ENCODE measurements around the gene GAB2. TPM values are rescaled to one million over a fixed set of nuclear protein-coding genes. Genes with fewer than 3 reads are reported as not detected.
"Not testable (repeated sequence)": the region's sequence is repeated elsewhere in the genome, so short reads cannot be mapped to it uniquely, and the experiment has no call there.

Gene GAB2
- total RNA-seq, 1 donor from 2014 or later = 15.9 TPM

DNA sequence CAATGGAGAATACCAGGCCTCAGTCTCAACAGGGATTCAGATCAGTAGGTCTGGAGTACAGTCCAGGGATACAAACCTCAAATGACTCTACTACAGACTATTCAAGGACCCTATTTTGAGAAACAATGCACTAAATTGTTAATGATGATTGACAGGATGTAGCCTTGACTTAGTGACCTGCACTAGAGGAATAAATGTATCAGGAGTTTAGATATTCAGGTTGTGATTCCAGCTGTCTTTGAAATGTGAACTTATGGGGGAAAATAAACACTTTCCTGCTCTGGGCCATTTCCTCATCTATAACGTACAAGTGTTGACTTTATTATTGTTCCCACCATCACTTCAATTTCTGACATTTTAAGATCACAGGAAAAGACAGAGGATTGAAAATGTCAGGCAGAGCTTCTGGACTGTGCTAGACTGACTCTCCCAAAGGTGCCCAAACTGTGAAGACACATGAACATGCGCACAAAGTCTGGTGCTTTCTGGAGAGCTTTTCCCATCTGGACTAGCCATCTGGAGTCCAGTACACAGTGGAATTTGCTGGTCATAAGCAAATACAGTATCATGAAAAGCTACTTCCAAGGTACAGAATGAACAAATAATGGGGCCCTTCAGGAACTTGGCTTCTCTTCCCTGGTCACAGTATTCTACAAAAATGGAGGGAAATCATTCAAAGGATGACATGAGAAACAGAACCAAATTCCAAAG lies 118.5 kb downstream of the GAB2 start:
- H3K27ac Mint-ChIP-seq = no peak overlapping the region
- peaks cover 19% of the 10 kb centered on the region for H3K9me3 Mint-ChIP-seq
- peaks cover 30% of the 10 kb centered on the region for H3K4me1 Mint-ChIP-seq (ENCODE audit: low read depth)
- intact Hi-C loops (cut with micrococcal nuclease) = loop anchor here (1.0 kb wide), 2 partner anchors 9 to 162 kb away; no protein-coding TSS in a partner anchor
- no peak overlapping the region for H3K4me3 Mint-ChIP-seq
- DNase-seq (ENCODE audit: low spot score) = no peak
- H3K27me3 Mint-ChIP-seq (ENCODE audit: insufficient read depth) = no peaks in the 10 kb centered on the region
- H3K36me3 Mint-ChIP-seq (ENCODE audit: low read depth) = peaks cover 23% of the 10 kb centered on the region

DNA sequence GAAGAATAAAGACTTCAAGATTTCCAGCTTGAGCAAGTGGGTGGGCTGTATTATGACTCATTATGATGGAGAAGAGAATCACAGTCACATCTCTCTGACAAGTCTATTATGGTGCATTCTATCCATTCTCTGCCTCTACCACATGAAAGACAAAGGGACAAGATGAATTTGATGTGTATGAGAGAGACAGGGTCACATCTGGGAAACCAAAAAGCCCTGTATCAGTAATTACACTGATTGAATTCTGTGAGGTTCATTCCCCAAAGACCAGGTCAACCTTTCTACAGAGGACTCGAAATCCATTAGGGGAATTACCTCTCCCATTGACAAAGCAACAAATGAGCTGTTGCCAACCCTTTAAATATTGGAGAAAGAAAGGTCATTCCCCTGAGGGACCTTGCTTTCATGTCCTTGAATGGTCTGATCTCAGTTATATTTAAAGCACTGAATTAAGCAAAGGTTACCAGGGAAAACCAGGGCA lies 119.3 kb downstream of the GAB2 start:
- no peaks in the 10 kb centered on the region for H3K27me3 Mint-ChIP-seq (ENCODE audit: insufficient read depth)
- no peak overlapping the region for H3K27ac Mint-ChIP-seq
- peaks cover 24% of the 10 kb centered on the region for H3K9me3 Mint-ChIP-seq
- H3K4me3 Mint-ChIP-seq = no peak overlapping the region
- DNase-seq (ENCODE audit: low spot score) = no peak
- peaks cover 34% of the 10 kb centered on the region for H3K4me1 Mint-ChIP-seq (ENCODE audit: low read depth)
- intact Hi-C loops (cut with micrococcal nuclease) = loop anchor here (1.0 kb wide), 2 partner anchors 8 to 163 kb away; no protein-coding TSS in a partner anchor
- H3K36me3 Mint-ChIP-seq (ENCODE audit: low read depth) = peaks cover 26% of the 10 kb centered on the region

DNA sequence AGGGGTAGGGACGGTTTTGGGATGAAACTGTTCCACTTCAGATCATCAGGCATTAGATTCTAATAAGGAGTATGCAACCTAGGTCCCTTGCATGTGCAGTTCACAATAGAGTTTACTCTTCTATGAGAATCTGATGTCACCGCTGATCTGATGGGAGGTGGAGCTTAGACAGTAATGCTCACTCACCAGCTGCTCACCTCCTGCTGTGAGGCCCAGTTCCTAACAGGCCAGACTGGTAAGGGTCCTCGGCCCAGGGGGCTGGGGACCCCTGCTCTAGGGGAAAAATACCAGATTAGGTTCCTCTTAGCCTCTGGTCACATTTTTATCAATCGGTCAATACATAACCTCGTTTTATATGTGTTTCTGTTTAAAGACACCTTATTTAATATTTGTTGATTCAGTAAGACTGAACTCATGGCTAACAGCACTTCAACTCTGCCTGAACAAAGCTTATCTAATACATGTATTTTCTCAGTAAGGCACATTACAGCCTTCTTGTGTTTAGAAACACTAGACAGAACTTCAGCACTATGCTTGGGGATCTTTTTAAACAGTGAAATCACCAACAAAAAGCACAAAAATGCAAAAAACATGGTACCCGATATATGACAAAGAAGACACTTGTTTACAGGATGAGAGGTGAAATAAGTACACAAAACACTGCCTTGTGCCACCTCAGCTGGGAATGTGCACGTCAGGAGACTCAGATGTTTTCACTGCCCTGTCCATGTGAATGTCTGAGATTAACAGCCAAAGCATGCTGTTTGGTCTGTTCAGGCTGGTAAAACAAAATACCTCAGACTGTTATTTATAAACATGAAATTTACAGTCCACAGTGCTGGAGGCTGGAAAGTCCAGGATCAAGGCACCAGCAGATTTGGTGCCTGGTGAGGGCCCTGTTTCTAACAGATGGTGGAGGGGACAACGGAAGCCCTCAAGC lies 121.4 kb downstream of the GAB2 start:
- DNase-seq (ENCODE audit: low spot score) = no peak
- H3K4me1 Mint-ChIP-seq (ENCODE audit: low read depth) = peaks cover 53% of the 10 kb centered on the region
- H3K27me3 Mint-ChIP-seq (ENCODE audit: insufficient read depth) = no peaks in the 10 kb centered on the region
- H3K27ac Mint-ChIP-seq = no peak overlapping the region
- H3K4me3 Mint-ChIP-seq = no peak overlapping the region
- peaks cover 29% of the 10 kb centered on the region for H3K36me3 Mint-ChIP-seq (ENCODE audit: low read depth)
- intact Hi-C loops (cut with micrococcal nuclease) = no loop called here
- H3K9me3 Mint-ChIP-seq = peaks cover 24% of the 10 kb centered on the region

DNA sequence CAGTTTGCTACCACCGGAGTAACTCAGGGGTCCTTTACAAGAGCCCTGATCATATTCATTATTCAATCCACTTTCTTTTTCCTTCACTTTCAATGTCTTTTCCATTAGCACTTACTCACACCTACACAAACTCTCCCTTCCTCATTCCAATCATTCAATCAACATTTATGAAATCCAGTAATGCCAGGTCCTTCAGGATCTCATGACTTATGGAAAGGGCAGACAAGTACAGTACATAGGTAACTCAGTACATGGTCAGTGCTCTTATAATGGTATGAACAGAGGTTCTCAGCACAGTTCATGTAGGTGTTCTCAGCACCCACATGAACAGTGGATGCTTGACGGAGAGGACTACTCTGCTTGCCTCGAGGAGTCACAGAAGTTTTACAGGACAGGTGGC lies 122.3 kb downstream of the GAB2 start:
- no peak for DNase-seq (ENCODE audit: low spot score)
- H3K36me3 Mint-ChIP-seq (ENCODE audit: low read depth) = peaks cover 36% of the 10 kb centered on the region
- no peak overlapping the region for H3K4me3 Mint-ChIP-seq
- intact Hi-C loops (cut with micrococcal nuclease) = no loop called here
- H3K27me3 Mint-ChIP-seq (ENCODE audit: insufficient read depth) = no peaks in the 10 kb centered on the region
- H3K9me3 Mint-ChIP-seq = peaks cover 30% of the 10 kb centered on the region
- peaks cover 61% of the 10 kb centered on the region for H3K4me1 Mint-ChIP-seq (ENCODE audit: low read depth)
- no peak overlapping the region for H3K27ac Mint-ChIP-seq

DNA sequence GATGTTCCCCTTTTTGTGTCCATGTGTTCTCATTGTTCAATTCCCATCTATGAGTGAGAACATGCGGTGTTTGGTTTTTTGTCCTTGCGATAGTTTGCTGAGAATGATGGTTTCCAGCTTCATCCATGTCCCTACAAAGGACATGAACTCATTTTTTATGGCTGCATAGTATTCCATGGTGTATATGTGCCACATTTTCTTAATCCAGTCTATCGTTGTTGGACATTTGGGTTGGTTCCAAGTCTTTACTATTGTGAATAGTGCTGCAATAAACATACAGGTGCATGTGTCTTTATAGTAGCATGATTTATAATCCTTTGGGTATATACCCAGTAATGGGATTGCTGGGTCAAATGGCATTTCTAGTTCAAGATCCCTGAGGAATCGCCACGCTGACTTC lies 123.5 kb downstream of the GAB2 start:
- Mint-ChIP-seq H3K4me1 (ENCODE audit: low read depth) (peaks cover 69% of the 10 kb centered on the region), H3K9me3 (peaks cover 40% of the 10 kb centered on the region), H3K36me3 (ENCODE audit: low read depth) (peaks cover 39% of the 10 kb centered on the region)
- not testable (repeated sequence) for H3K27me3 Mint-ChIP-seq (ENCODE audit: insufficient read depth); H3K27ac Mint-ChIP-seq; DNase-seq (ENCODE audit: low spot score); H3K4me3 Mint-ChIP-seq
- intact Hi-C loops (cut with micrococcal nuclease) = loop anchor here (5.0 kb wide), 3 partner anchors 103 to 268 kb away; partner anchors contain the start of gene ALG8

DNA sequence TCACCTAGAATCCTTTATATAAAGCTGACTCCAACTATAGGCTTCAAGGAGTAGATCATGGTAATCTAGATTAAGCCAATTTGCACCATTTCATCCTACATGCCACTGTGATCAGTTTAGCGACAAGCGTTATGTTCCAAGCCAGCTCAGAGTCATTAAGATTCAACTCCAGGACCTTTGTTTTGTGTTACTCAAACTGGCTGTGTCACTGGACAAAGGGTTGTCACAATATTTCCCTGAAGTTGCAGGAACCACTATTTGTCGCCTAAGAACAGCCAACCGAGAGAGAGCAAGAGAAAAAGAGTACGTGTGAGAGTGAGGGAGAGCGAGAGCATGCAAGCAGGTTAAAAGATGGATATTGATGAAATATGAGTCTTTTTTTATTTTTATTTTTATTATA lies 124.1 kb downstream of the GAB2 start:
- Mint-ChIP-seq H3K36me3 (ENCODE audit: low read depth) (peaks cover 41% of the 10 kb centered on the region), H3K9me3 (peaks cover 44% of the 10 kb centered on the region), H3K4me3 (no peak overlapping the region), H3K4me1 (ENCODE audit: low read depth) (peaks cover 69% of the 10 kb centered on the region), H3K27me3 (ENCODE audit: insufficient read depth) (no peaks in the 10 kb centered on the region), H3K27ac (no peak overlapping the region)
- intact Hi-C loops (cut with micrococcal nuclease) = loop anchor here (2.0 to 5.0 kb wide), 5 partner anchors 19 to 269 kb away; partner anchors contain the start of genes ALG8, KCTD21 and USP35
- DNase-seq (ENCODE audit: low spot score) = no peak

DNA sequence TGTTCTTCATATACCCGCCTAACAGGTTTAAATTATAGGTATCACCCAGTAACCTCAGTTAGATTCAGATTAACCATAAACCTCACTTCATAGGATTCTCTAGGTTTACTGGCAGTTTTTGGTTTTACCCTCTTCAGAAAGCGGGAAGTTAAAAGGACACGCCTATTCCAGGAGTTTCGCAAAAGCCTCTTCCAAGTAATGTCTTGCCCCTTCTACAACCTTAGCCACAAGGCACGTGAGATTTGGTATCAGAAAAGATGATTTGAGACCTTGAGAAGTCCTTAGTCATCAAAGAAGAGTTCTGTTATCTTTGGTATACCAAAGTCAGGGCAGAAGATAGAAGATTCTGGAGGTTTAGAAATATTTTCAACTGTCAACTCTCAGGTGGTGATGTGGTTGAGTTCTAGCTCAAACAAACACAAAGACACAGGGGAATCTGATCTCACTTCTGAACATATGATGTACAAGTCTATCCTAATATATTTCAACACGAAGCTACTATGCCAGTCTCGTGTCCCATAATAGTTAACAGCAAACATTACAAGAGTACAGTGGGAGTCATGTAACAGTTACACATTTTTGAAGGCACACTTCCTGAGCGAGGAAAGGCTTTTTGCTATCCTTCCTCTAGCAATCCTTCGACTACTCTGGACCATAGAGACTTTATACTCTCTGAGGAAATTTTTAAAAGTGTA lies 125.4 kb downstream of the GAB2 start:
- Mint-ChIP-seq H3K36me3 (ENCODE audit: low read depth) (peaks cover 37% of the 10 kb centered on the region), H3K9me3 (peaks cover 43% of the 10 kb centered on the region), H3K4me3 (peak overlapping the region; percentile 38), H3K4me1 (ENCODE audit: low read depth) (peaks cover 61% of the 10 kb centered on the region), H3K27me3 (ENCODE audit: insufficient read depth) (no peaks in the 10 kb centered on the region), H3K27ac (peak overlapping the region; percentile 83)
- DNase-seq (ENCODE audit: low spot score) = peak; percentile 63
- intact Hi-C loops (cut with micrococcal nuclease) = loop anchor here (1.0 to 5.0 kb wide), 8 partner anchors 21 to 270 kb away; partner anchors contain the start of genes ALG8, GAB2, KCTD21 and USP35

DNA sequence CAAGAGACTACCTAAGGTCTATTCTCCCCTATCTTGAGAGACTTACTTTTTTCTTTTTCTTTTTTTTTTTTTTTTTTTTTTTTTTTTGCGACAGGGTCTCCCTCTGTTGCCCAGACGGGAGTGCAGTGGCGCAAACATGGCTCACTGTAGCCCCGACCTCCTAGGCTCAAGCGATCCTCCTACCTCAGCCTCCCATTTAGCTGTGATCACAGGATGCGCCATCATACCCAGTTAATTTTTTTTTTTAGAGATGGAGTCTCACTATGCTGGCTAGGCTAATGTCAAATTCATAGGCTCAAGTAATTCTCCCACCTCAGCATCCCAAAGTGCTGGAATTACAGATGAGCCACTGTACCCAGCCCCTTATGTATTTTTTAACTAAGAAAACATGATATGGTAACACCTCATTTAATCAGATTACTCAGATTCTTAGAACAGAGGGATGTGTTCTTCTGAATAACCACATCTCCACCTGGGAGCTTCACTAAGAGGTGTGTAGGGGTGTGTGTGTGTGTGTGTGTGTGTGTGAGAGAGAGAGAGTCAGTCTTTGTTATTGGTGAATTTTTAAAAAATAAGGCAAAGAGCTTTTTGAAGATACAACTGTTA lies 126.0 kb downstream of the GAB2 start:
- intact Hi-C loops (cut with micrococcal nuclease) = loop anchor here (1.0 to 5.0 kb wide), 10 partner anchors 21 to 271 kb away; partner anchors contain the start of genes ALG8, GAB2, KCTD21 and USP35
- Mint-ChIP-seq H3K9me3 (peaks cover 43% of the 10 kb centered on the region), H3K27me3 (ENCODE audit: insufficient read depth) (no peaks in the 10 kb centered on the region), H3K36me3 (ENCODE audit: low read depth) (peaks cover 37% of the 10 kb centered on the region), H3K4me1 (ENCODE audit: low read depth) (peaks cover 65% of the 10 kb centered on the region), H3K4me3 (peak overlapping the region; percentile 38), H3K27ac (peak overlapping the region; percentile 83)
- peak; percentile 37 for DNase-seq (ENCODE audit: low spot score)

DNA sequence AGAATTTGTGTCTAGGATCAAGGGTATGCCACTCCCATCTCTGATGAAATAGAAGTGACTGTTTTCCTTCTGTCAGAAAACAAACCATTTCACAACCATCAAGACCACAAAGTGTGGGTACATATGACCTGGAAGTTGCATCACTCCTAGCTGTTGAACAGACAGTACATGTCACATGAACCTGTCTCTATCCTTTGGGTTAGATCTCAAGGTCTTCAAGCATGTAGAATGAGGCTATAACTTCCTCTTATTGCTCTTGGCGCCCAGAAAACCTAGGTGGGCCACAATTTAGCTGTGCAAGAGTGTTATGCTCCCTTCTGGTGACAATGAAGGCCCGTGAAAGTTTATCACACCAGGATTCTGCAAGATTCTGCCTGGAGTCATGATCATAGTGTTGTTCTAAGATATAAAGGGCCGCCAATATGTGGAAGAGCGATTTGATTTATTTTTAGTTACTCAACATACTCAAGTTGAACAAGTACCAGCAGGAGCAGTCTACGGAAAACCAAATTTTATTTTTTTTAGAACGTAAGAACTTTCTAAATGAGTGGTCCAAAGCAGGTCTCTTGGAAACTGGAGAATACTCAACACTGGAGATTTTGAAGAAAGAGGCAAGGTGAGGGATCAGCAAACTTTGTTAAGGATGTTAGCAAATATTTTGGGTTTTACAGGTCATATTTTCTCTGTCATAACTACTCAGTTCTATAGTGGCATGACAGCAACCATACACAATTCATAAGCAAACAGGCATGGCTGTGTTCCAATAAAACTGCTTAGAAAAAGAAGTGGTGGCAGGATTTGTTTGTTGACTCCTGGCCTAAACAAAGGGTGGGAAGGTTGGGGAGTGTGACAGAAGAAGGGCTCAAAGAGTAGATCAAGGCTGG lies 127.1 kb downstream of the GAB2 start:
- DNase-seq (ENCODE audit: low spot score) = peak; percentile 54
- Mint-ChIP-seq H3K4me3 (peak overlapping the region; percentile 73), H3K27ac (peak overlapping the region; percentile 92), H3K27me3 (ENCODE audit: insufficient read depth) (no peaks in the 10 kb centered on the region), H3K36me3 (ENCODE audit: low read depth) (peaks cover 41% of the 10 kb centered on the region), H3K4me1 (ENCODE audit: low read depth) (peaks cover 68% of the 10 kb centered on the region), H3K9me3 (peaks cover 42% of the 10 kb centered on the region)
- intact Hi-C loops (cut with micrococcal nuclease) = loop anchor here (1.0 to 5.0 kb wide), 7 partner anchors 8 to 272 kb away; partner anchors contain the start of gene ALG8

DNA sequence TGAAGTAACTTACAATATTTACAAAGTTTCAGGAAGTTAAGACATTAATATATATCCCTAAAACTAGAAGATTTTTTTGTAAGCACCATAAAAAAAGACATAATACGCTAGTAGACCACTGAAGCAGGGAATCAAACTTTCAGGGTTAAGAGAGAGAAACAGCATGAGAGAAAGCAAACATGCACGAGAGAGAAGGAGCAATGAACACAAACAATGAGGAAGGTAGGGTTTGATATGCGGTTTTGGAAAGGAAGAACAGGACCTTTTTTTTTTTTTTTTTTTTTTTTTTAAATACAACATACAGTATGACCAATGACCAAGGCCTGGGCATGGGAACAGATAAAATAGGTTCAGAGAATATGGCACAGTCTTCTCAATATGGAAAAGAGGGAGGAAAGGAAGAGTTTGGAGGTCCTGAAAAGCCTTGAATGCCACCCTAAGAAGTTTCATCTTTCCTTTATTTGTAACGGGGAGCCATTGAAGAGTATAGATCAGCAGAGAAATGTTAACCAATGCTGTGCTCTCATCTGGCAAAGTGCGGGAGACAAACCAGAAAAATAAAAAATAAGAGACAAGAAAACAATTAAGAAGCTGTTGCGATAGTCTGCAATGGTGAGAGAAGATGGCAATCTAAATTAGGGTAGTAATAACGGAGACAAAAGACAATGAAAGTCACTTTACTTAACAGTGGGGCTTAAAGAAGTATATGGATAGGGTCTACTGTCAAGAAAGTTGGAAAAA lies 127.9 kb downstream of the GAB2 start:
- peaks cover 37% of the 10 kb centered on the region for H3K9me3 Mint-ChIP-seq
- no peak for DNase-seq (ENCODE audit: low spot score)
- peaks cover 33% of the 10 kb centered on the region for H3K36me3 Mint-ChIP-seq (ENCODE audit: low read depth)
- peak overlapping the region; percentile 73 for H3K4me3 Mint-ChIP-seq
- intact Hi-C loops (cut with micrococcal nuclease) = loop anchor here (1.0 to 5.0 kb wide), 7 partner anchors 9 to 273 kb away; partner anchors contain the start of gene ALG8
- H3K27ac Mint-ChIP-seq = peak overlapping the region; percentile 92
- no peaks in the 10 kb centered on the region for H3K27me3 Mint-ChIP-seq (ENCODE audit: insufficient read depth)
- H3K4me1 Mint-ChIP-seq (ENCODE audit: low read depth) = peaks cover 60% of the 10 kb centered on the region

DNA sequence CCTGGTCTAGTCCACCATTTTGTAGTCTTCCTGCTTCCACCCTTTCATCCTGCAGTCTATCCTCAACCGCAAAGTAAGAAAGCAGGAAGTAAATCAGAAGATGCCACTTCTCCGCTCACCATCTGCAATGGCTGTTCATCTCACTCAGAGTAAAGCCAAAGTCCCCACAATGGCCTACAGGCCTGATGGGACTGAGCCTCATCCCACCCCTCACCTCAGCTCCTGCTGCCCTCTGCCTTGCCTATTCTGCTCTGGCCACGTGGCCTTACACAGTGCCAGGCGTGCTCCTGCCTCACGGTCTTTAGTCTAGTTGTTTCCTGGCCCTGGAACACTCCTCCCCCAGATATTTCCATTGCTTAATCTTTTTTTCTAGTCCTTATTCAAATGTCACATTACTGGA lies 133.4 kb downstream of the GAB2 start:
- Mint-ChIP-seq H3K4me1 (ENCODE audit: low read depth) (peaks cover 21% of the 10 kb centered on the region), H3K27me3 (ENCODE audit: insufficient read depth) (no peaks in the 10 kb centered on the region), H3K4me3 (no peak overlapping the region), H3K36me3 (ENCODE audit: low read depth) (peaks cover 17% of the 10 kb centered on the region), H3K27ac (no peak overlapping the region), H3K9me3 (peaks cover 7% of the 10 kb centered on the region)
- no peak for DNase-seq (ENCODE audit: low spot score)
- intact Hi-C loops (cut with micrococcal nuclease) = no loop called here

Measured in activated T-helper 1 cell treated with anti-CD3 and anti-CD28 coated beads, Interleukin-12 subunit alpha, Interleukin-12 subunit beta, Interleukin-2, Interleukin-4 antibody, amounts not matched to agents 30 ng/mL and 10 ng/mL and 1 ng/mL, durations not matched to agents 14 hours and 24 hours and 36 hours (primary cell).